Measurements from ENCODE around the gene ZSWIM4. TPM values are rescaled to one million over a fixed set of nuclear protein-coding genes. Genes with fewer than 3 reads are reported as not detected.
"Not testable (repeated sequence)": the region's sequence is repeated elsewhere in the genome, so short reads cannot be mapped to it uniquely, and the experiment has no call there.

The ZSWIM4 gene
- total RNA-seq, 2 experiments from 2014 or later, result 5.0 to 10.8 TPM

- peaks cover 22% of the 10 kb centered on the region for H3K79me2 ChIP-seq (ENCODE audit: insufficient read depth, low read depth, low read length)
- no peak for DNase-seq (ENCODE audit: low spot score)
- H3K9me2 ChIP-seq (ENCODE audit: insufficient read depth, low read length), result no peaks in the 10 kb centered on the region
- no peaks in the 10 kb centered on the region; the same call in 1 of the 2 replicates for H4K20me1 ChIP-seq (ENCODE audit: insufficient read depth, low read length)
- peaks cover 27% of the 10 kb centered on the region for H3K4me1 ChIP-seq (ENCODE audit: insufficient read depth, low read length, poor library complexity, severe bottlenecking)
- H3K4me3 ChIP-seq (ENCODE audit: low read depth, low read length, poor library complexity, severe bottlenecking), result no peak overlapping the region
- peaks cover 47% of the 10 kb centered on the region for H3K36me3 ChIP-seq (ENCODE audit: insufficient read depth, low read length)
- no peak overlapping the region for H3K27ac ChIP-seq (ENCODE audit: low read depth, low read length, poor library complexity, severe bottlenecking)
- TF ChIP-seq, protein P1, sequence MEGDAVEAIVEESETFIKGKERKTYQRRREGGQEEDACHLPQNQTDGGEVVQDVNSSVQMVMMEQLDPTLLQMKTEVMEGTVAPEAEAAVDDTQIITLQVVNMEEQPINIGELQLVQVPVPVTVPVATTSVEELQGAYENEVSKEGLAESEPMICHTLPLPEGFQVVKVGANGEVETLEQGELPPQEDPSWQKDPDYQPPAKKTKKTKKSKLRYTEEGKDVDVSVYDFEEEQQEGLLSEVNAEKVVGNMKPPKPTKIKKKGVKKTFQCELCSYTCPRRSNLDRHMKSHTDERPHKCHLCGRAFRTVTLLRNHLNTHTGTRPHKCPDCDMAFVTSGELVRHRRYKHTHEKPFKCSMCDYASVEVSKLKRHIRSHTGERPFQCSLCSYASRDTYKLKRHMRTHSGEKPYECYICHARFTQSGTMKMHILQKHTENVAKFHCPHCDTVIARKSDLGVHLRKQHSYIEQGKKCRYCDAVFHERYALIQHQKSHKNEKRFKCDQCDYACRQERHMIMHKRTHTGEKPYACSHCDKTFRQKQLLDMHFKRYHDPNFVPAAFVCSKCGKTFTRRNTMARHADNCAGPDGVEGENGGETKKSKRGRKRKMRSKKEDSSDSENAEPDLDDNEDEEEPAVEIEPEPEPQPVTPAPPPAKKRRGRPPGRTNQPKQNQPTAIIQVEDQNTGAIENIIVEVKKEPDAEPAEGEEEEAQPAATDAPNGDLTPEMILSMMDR (conservative IDR thresholded peaks at IDR 0.05; ENCODE audit: low read length), result no peak
- TF ChIP-seq EZH2phosphoT487 (IDR thresholded peaks at IDR 0.05; ENCODE audit: borderline replicate concordance, low read depth, low read length), result no peak
- H3K9me3 ChIP-seq (ENCODE audit: low read length), result no peaks in the 10 kb centered on the region
- CTCF ChIA-PET (ENCODE audit: unreplicated experiment), result no interaction called here
- intact Hi-C loops (cut with micrococcal nuclease; ENCODE audit: unreplicated experiment), result no loop called here
- POLR2A ChIA-PET, result no interaction called here
- no peak overlapping the region for H3K4me2 ChIP-seq (ENCODE audit: low read length)
- H2AFZ ChIP-seq (ENCODE audit: low read length), result no peak overlapping the region
- BruUV-seq (replicated peaks), result no TSS peak
Observed at GRCh38 chr19:13778398-13778797, 16.8 kb upstream of the ZSWIM4 start.

DNA sequence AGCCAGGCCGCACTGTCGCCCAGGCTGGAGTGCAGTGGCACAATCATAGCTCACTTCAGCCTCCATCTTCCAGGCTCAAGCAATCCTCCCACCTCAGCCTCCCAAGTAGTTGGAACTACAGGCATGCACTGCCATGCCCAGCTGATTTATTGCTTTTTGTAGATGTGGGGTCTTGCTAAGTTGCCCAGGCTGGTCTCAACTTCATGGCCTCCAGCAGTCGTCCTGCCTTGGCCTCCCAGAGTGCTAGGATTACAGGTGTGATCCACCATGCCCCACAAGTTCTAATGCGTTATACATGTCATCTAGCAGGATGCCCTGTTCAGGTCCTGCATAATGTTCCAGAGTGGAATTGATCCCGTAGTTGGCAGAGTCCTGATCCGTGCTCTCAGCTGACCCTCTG, 16.4 kb upstream of the ZSWIM4 start:
- H3K27ac ChIP-seq (ENCODE audit: low read depth, low read length, poor library complexity, severe bottlenecking), result no peak overlapping the region

DNA sequence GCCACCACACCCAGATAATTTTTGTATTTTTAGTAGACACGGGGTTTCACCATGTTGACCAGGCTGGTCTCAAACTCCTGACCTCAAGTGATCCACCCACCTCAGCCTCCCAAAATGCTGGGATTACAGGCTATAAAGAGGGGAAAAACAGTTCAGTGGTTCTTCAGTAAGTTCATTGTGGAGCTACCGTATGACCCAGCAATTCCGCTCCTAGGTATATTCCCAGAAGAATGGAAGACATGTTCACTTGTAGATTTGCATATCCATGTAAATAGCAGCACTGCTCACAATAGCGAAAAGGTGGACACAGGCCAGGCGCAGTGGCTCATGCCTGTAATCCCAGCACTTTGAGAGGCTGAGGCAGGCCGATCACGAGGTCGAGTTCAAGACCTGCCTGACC, 15.4 kb upstream of the ZSWIM4 start:
- H3K27ac ChIP-seq (ENCODE audit: low read depth, low read length, poor library complexity, severe bottlenecking); H3K4me2 ChIP-seq (ENCODE audit: low read length); DNase-seq (ENCODE audit: low spot score); H2AFZ ChIP-seq (ENCODE audit: low read length); CTCF ChIA-PET (ENCODE audit: unreplicated experiment); BruUV-seq (replicated peaks); H3K4me3 ChIP-seq (ENCODE audit: low read depth, low read length, poor library complexity, severe bottlenecking); H3K9me2 ChIP-seq (ENCODE audit: insufficient read depth, low read length); H3K9me3 ChIP-seq (ENCODE audit: low read length); H4K20me1 ChIP-seq (ENCODE audit: insufficient read depth, low read length); POLR2A ChIA-PET: not testable (repeated sequence)
- peaks cover 17% of the 10 kb centered on the region for H3K79me2 ChIP-seq (ENCODE audit: insufficient read depth, low read depth, low read length)
- intact Hi-C loops (cut with micrococcal nuclease; ENCODE audit: unreplicated experiment), result loop anchor here (10.0 kb wide), 1 partner anchor 55 kb away; no protein-coding TSS in a partner anchor
- peaks cover 47% of the 10 kb centered on the region for H3K36me3 ChIP-seq (ENCODE audit: insufficient read depth, low read length)
- peaks cover 37% of the 10 kb centered on the region for H3K4me1 ChIP-seq (ENCODE audit: insufficient read depth, low read length, poor library complexity, severe bottlenecking)

More for the DNA sequence above, 16.4 kb upstream of the ZSWIM4 start:
- H3K4me2 ChIP-seq (ENCODE audit: low read length), result no peak overlapping the region
- peaks cover 47% of the 10 kb centered on the region for H3K36me3 ChIP-seq (ENCODE audit: insufficient read depth, low read length)
- no peak for DNase-seq (ENCODE audit: low spot score)
- no peaks in the 10 kb centered on the region for H3K9me2 ChIP-seq (ENCODE audit: insufficient read depth, low read length)
- no peaks in the 10 kb centered on the region; the same call in 1 of the 2 replicates for H4K20me1 ChIP-seq (ENCODE audit: insufficient read depth, low read length)
- H3K79me2 ChIP-seq (ENCODE audit: insufficient read depth, low read depth, low read length), result peaks cover 22% of the 10 kb centered on the region
- no peak overlapping the region for H2AFZ ChIP-seq (ENCODE audit: low read length)
- peaks cover 30% of the 10 kb centered on the region for H3K4me1 ChIP-seq (ENCODE audit: insufficient read depth, low read length, poor library complexity, severe bottlenecking)
- CTCF ChIA-PET (ENCODE audit: unreplicated experiment), result no interaction called here
- intact Hi-C loops (cut with micrococcal nuclease; ENCODE audit: unreplicated experiment), result no loop called here
- no peak overlapping the region for H3K4me3 ChIP-seq (ENCODE audit: low read depth, low read length, poor library complexity, severe bottlenecking)
- TF ChIP-seq, protein P1 (conservative IDR thresholded peaks at IDR 0.05; ENCODE audit: low read length), result no peak
- no peak for TF ChIP-seq EZH2phosphoT487 (IDR thresholded peaks at IDR 0.05; ENCODE audit: borderline replicate concordance, low read depth, low read length)
- H3K9me3 ChIP-seq (ENCODE audit: low read length), result no peaks in the 10 kb centered on the region
- BruUV-seq (replicated peaks), result no TSS peak
- POLR2A ChIA-PET, result no interaction called here
